HCT116 (cell line): ENCODE measurements around the gene HSP90AA1. TPM values are rescaled to one million over a fixed set of nuclear protein-coding genes. Genes with fewer than 3 reads are reported as not detected.

Source experiments
- ATAC-seq: fragments of 200-7000 bp; cut with Tn5 transposase; 2 replicates; pipeline ENCODE4 v1.9.1; 2020; ENCODE audit warnings: mild to moderate bottlenecking, moderate library complexity
- Bru-seq: library from RNA; stranded (reverse); fragments of 400-500 nt; gene quantifications from one replicate; lab custom pipeline; 2021; lab: Mats Ljungman, UMichigan
- BruChase-seq, 2 experiments: library from RNA; stranded (reverse); fragments of 400-500 nt; gene quantifications; one replicate each; lab custom pipeline; 2021; lab: Mats Ljungman, UMichigan
- BruUV-seq: library from RNA; stranded (reverse); fragments of 400-500 nt; replicated peaks from 2 replicates; lab custom pipeline; 2021; lab: Mats Ljungman, UMichigan
- CTCF ChIA-PET: fragments of 300-600 bp; sonication (Branson Sonifier 250); formaldehyde crosslinking; loops from one replicate; lab custom pipeline; 2021; ENCODE audit warnings: antibody characterized with exemption; lab: Charles Lee
- POLR2A ChIA-PET: fragments of 300-600, 350-600 bp; sonication (Branson Sonifier 250); formaldehyde crosslinking; loops from one replicate; lab custom pipeline; 2021; ENCODE audit warnings: antibody characterized with exemption; lab: Charles Lee
- RAD21 ChIA-PET, 2 experiments: fragments of 300-600 bp; sonication (Branson Sonifier 250); formaldehyde crosslinking; loops; one replicate each; lab custom pipeline; 2023; ENCODE audit warnings: low total read pairs in 2 of 2; ENCODE audit not compliant: uncharacterized antibody in 2 of 2, unreplicated experiment in 2 of 2, low non-redundant PET in 1 of 2; lab: Charles Lee
- DNase-seq: peaks from one replicate; pipeline ENCODE4 v3.0.0-alpha.2; 2010; ENCODE audit warnings: low read depth, low spot score
- H2AFZ ChIP-seq: fragments of 200-600 bp; shearing (Covaris generic), sonication (generic); 2 replicates; pipeline ENCODE4 v1.6.1; 2017; ENCODE audit warnings: low read depth, mixed run types, mixed read lengths, antibody characterized with exemption, low read length; ENCODE audit not compliant: poor library complexity, severe bottlenecking
- H3K27ac ChIP-seq: 2 replicates; pipeline ENCODE4 v1.5.1; 2012; ENCODE audit warnings: low read depth, low read length
- H3K27me3 ChIP-seq: fragments of 200-600 bp; sonication (generic); 2 replicates; pipeline ENCODE4 v1.6.1; 2016; ENCODE audit warnings: mixed run types, low read length, mixed read lengths; ENCODE audit not compliant: insufficient read depth
- H3K36me3 ChIP-seq, 2 experiments: fragments of 200-500 bp in 1 of 2; fragments of 200-600 bp in 1 of 2; sonication (Bioruptor generic) in 1 of 2; sonication (generic) in 1 of 2; 2 replicates each; pipeline versions ENCODE4 v1.5.1 to v1.6.1; 2014 to 2016; ENCODE audit warnings: low read length in 2 of 2, inconsistent platforms in 1 of 2, mixed read lengths in 1 of 2, mixed run types in 1 of 2; ENCODE audit not compliant: insufficient read depth in 2 of 2, control insufficient read depth in 1 of 2
- H3K4me1 ChIP-seq, 2 experiments: fragments of 200-600 bp in 1 of 2; sonication (generic) in 1 of 2; 2 replicates each; pipeline versions ENCODE4 v1.5.1 to v1.6.1; 2012 to 2017; ENCODE audit warnings: low read length in 2 of 2, inconsistent platforms in 1 of 2, mild to moderate bottlenecking in 1 of 2, mixed read lengths in 1 of 2, mixed run types in 1 of 2, moderate library complexity in 1 of 2; ENCODE audit not compliant: insufficient read depth in 2 of 2, control insufficient read depth in 1 of 2
- H3K4me2 ChIP-seq: fragments of 200-600 bp; sonication (generic); 2 replicates; pipeline ENCODE4 v1.6.1; 2017; ENCODE audit warnings: mixed run types, low read length, mixed read lengths
- H3K4me3 ChIP-seq, 2 experiments: fragments of 200-600 bp in 1 of 2; sonication (generic) in 1 of 2; replicated peaks in 1 of 2; 2 replicates each; pipeline ENCODE4 v1.5.1; 2011 to 2016; ENCODE audit warnings: low read length in 2 of 2, control low read depth in 1 of 2, low read depth in 1 of 2, mild to moderate bottlenecking in 1 of 2, mixed read lengths in 1 of 2, mixed run types in 1 of 2
- H3K79me2 ChIP-seq: fragments of 200-600 bp; sonication (generic); 2 replicates; pipeline ENCODE4 v1.6.1; 2017; ENCODE audit warnings: mild to moderate bottlenecking, mixed run types, low read length, moderate library complexity, mixed read lengths; ENCODE audit not compliant: insufficient read depth
- H3K9ac ChIP-seq: fragments of 200-600 bp; sonication (generic); 2 replicates; pipeline ENCODE4 v1.6.1; 2016; ENCODE audit warnings: low read length, mixed read lengths
- H3K9me2 ChIP-seq: fragments of 200-600 bp; sonication (generic), shearing (Covaris generic); 2 replicates; pipeline ENCODE4 v1.6.1; 2017; ENCODE audit warnings: mixed run types, mild to moderate bottlenecking, moderate library complexity; ENCODE audit not compliant: insufficient read depth
- H3K9me3 ChIP-seq, 2 experiments: fragments of 200-500 bp in 1 of 2; fragments of 200-600 bp in 1 of 2; sonication (Bioruptor generic) in 1 of 2; sonication (generic) in 1 of 2; 2 replicates each; pipeline ENCODE4 v1.6.1; 2014 to 2017; ENCODE audit warnings: low read length in 2 of 2, mixed read lengths in 2 of 2, inconsistent platforms in 1 of 2, low read depth in 1 of 2, mild to moderate bottlenecking in 1 of 2, mixed run types in 1 of 2, moderate library complexity in 1 of 2; ENCODE audit not compliant: control insufficient read depth in 1 of 2, insufficient read depth in 1 of 2
- H4K20me1 ChIP-seq: fragments of 200-600 bp; sonication (generic), shearing (Covaris generic); 2 replicates; pipeline ENCODE4 v1.6.1; 2017; ENCODE audit warnings: mixed run types, mild to moderate bottlenecking, moderate library complexity; ENCODE audit not compliant: insufficient read depth
- ATF3 ChIP-seq: IDR thresholded peaks from 2 replicates; pipeline ENCODE4 v1.6.1; 2012
- CBX3 ChIP-seq: IDR thresholded peaks from 2 replicates; pipeline ENCODE4 v1.6.1; 2012; ENCODE audit warnings: low read depth
- CEBPB ChIP-seq: IDR thresholded peaks from 2 replicates; pipeline ENCODE4 v1.6.1; 2012; ENCODE audit warnings: low read depth
- CTCF ChIP-seq, 3 experiments: fragments of 200-600 bp in 1 of 3; sonication (generic) in 1 of 3; IDR thresholded peaks in 2 of 3; conservative IDR thresholded peaks in 1 of 3; 2 replicates each; pipeline ENCODE4 v1.5.1; 2012 to 2017; ENCODE audit warnings: low read depth in 2 of 3, low read length in 2 of 3, antibody characterized with exemption in 1 of 3, borderline replicate concordance in 1 of 3, control low read depth in 1 of 3, mild to moderate bottlenecking in 1 of 3, mixed read lengths in 1 of 3, mixed run types in 1 of 3, moderate library complexity in 1 of 3; ENCODE audit not compliant: insufficient read depth in 1 of 3
- EGR1 ChIP-seq: IDR thresholded peaks from 2 replicates; pipeline ENCODE4 v1.6.1; 2012; ENCODE audit warnings: low read depth
- ELF1 ChIP-seq: IDR thresholded peaks from 2 replicates; pipeline ENCODE4 v1.6.1; 2012; ENCODE audit warnings: low read depth, borderline replicate concordance
- EZH2phosphoT487 ChIP-seq: fragments of 200-600 bp; IDR thresholded peaks from 2 replicates; pipeline ENCODE4 v1.6.1; 2018; ENCODE audit warnings: antibody characterized with exemption, borderline replicate concordance
- FOSL1 ChIP-seq: IDR thresholded peaks from 2 replicates; pipeline ENCODE4 v1.6.1; 2012; ENCODE audit warnings: low read depth
- JUND ChIP-seq: IDR thresholded peaks from 2 replicates; pipeline ENCODE4 v1.6.1; 2012
- MAX ChIP-seq: IDR thresholded peaks from 2 replicates; pipeline ENCODE4 v1.6.1; 2012
- POLR2A ChIP-seq: IDR thresholded peaks from 2 replicates; pipeline ENCODE4 v1.7.0; 2011; ENCODE audit warnings: borderline replicate concordance; ENCODE audit not compliant: insufficient read depth, insufficient read length; ENCODE audit errors: extremely low read depth
- POLR2AphosphoS5 ChIP-seq: IDR thresholded peaks from 2 replicates; pipeline ENCODE4 v1.6.1; 2011; ENCODE audit warnings: mild to moderate bottlenecking, low read depth, low read length, moderate library complexity
- RAD21 ChIP-seq: IDR thresholded peaks from 2 replicates; pipeline ENCODE4 v1.6.1; 2012; ENCODE audit warnings: low read depth, mild to moderate bottlenecking
- REST ChIP-seq: IDR thresholded peaks from 2 replicates; pipeline ENCODE4 v1.6.1; 2012; ENCODE audit warnings: low read depth
- SIN3A ChIP-seq: IDR thresholded peaks from 2 replicates; pipeline ENCODE4 v1.6.1; 2012; ENCODE audit warnings: low read depth
- SP1 ChIP-seq: IDR thresholded peaks from 2 replicates; pipeline ENCODE4 v1.6.1; 2012; ENCODE audit warnings: low read depth
- YY1 ChIP-seq: IDR thresholded peaks from 2 replicates; pipeline ENCODE4 v1.6.1; 2011; ENCODE audit warnings: low read length, low read depth, moderate library complexity, mild to moderate bottlenecking; ENCODE audit not compliant: insufficient replicate concordance; ENCODE audit errors: extremely low read depth
- ZFX ChIP-seq: fragments of 450-650 bp; IDR thresholded peaks from 2 replicates; pipeline ENCODE4 v1.6.1; 2017
- intact Hi-C: fragments of 100-400 bp; cut with micrococcal nuclease; formaldehyde crosslinking; loops from 2 replicates; pipeline ENCODE4 v1.10.0; 2022
- long read RNA-seq: library from polyadenylated mRNA; unstranded; transcript quantifications from one replicate; pipeline ENCODE4 v2.0.0, GENCODE V29; 2021; ENCODE audit not compliant: unreplicated experiment
- polyA plus RNA-seq: library from polyadenylated mRNA; unstranded; fragments of >200 nt; gene quantifications from 2 replicates; pipeline ENCODE4 v1.2.1, GENCODE V29; 2012; ENCODE audit warnings: missing spikeins
- total RNA-seq: library from RNA; stranded (reverse); gene quantifications from one replicate; pipeline ENCODE4 v1.2.1, GENCODE V29; 2021; ENCODE audit not compliant: unreplicated experiment

Gene HSP90AA1
- 1,380 TPM for total RNA-seq
- polyA plus RNA-seq = 597 and 977 TPM in 2 replicates
- Bru-seq, nascent RNA = percentile 85 among the genes with signal in this experiment
- percentile 99 among the genes with signal in this experiment for BruChase-seq, experiment 1, labeled RNA remaining after a 6-hour chase
- percentile 96 among the genes with signal in this experiment for BruChase-seq, experiment 2, labeled RNA remaining after a 2-hour chase
- long read RNA-seq, transcript HSP90AA1-205 (2 exons, 429 nt) = major isoform, 394 of 1,429 reads
- long read RNA-seq, transcript HSP90AA1-201 (11 exons, 3,379 nt) = minor isoform, 194 of 1,429 reads
- long read RNA-seq, partial matches to known transcripts = 799 of 1,429 reads
- long read RNA-seq, other reads (novel, unspliced or antisense) = 41 of 1,429 reads

- Histone ChIP-seq H3K9me3 (no peaks in the 10 kb centered on the region), H3K4me1 (peaks cover 16 to 46% of the 10 kb centered on the region in 2 experiments), H3K36me3 (peaks cover 32 to 42% of the 10 kb centered on the region in 2 experiments), H3K27me3 (no peaks in the 10 kb centered on the region), H3K9ac (peak within 1 kb of the TSS; percentile 89), H3K79me2 (peaks cover 52% of the 10 kb centered on the region), H3K4me2 (peak within 1 kb of the TSS; percentile 86), H2AFZ (no peak within 1 kb of the TSS), H3K27ac (peak within 1 kb of the TSS; percentile 93), H3K9me2 (no peaks in the 10 kb centered on the region), H4K20me1 (peaks cover 30% of the 10 kb centered on the region), H3K4me3 (peak within 1 kb of the TSS; percentile 70 to 85)
- intact Hi-C loops = loop anchor here (1.0 to 2.0 kb wide), 2 partner anchors 9 to 16 kb away; no protein-coding TSS in a partner anchor
- POLR2A ChIA-PET = interaction anchor here (0.8 to 1.4 kb wide), 2 partner anchors 15 to 52 kb away, joined by 3 read pairs; no protein-coding TSS in a partner anchor
- RAD21 ChIA-PET = interaction anchor here in 1 of 2 experiments (0.7 kb wide), 1 partner anchor 94 kb away, joined by 3 read pairs; no protein-coding TSS in a partner anchor
- ATAC-seq (peak; percentile 83), DNase-seq (peak; percentile 79)
- BruUV-seq = no TSS peak
- CTCF ChIA-PET = interaction anchor here (2.0 kb wide), 1 partner anchor 10 kb away, joined by 13 read pairs; no protein-coding TSS in a partner anchor
- no peak for TF ChIP-seq REST
- no peak for TF ChIP-seq ATF3
- TF ChIP-seq ZFX = peak; percentile 64; the same call in 1 of the 2 replicates
- TF ChIP-seq CBX3 = 0 out of 2 replicates have a peak, but pooled peaks have one; percentile 24
- peak; percentile 99 for TF ChIP-seq POLR2A
- 0 out of 2 replicates have a peak, but pooled peaks have one; percentile 2 for TF ChIP-seq FOSL1
- no peak for TF ChIP-seq RAD21
- TF ChIP-seq POLR2AphosphoS5 = peak; percentile 100
- no peak for TF ChIP-seq CTCF (IDR thresholded peaks at IDR 0.05 in 2 of 3, conservative IDR thresholded peaks at IDR 0.05 in 1 of 3; ENCODE audit: borderline replicate concordance in 1 of 3, insufficient read depth in 1 of 3, low read depth in 2 of 3, low read length in 2 of 3)
- peak; percentile 67; the same call in 1 of the 2 replicates for TF ChIP-seq MAX
- TF ChIP-seq JUND = peak; percentile 38; the same call in 1 of the 2 replicates
- peak; percentile 96 for TF ChIP-seq EGR1
- no peak for TF ChIP-seq CEBPB
- TF ChIP-seq SP1 = peak; percentile 65; the same call in 1 of the 2 replicates
- no peak for TF ChIP-seq EZH2phosphoT487
- TF ChIP-seq YY1 = no peak
- peak; percentile 97 for TF ChIP-seq SIN3A
- no peak for TF ChIP-seq ELF1
Observed at GRCh38 chr14:102086972-102087761, at the start of gene HSP90AA1. Gene HSP90AA1, minus strand, starts transcription at chr14:102087044. Its CDS starts 666 bp downstream, at chr14:102086378.
